Gastroesophageal sphincter (tissue), 4 donors: ENCODE measurements around the gene NABP1. TPM values are rescaled to one million over a fixed set of nuclear protein-coding genes. Genes with fewer than 3 reads are reported as not detected.

Source experiments
- ATAC-seq: fragments of 150-250 bp; one replicate; pipeline ENCODE4 v1.9.1; 2016; ENCODE audit warnings: mild to moderate bottlenecking, moderate library complexity
- H3K27ac ChIP-seq, 4 donors: fragments of 200-600 bp; sonication (generic) in 3 of 4; 1 replicate in 3 of 4; 2 replicates in 1 of 4; pipeline ENCODE4 v1.5.1; 2016 to 2019
- H3K27me3 ChIP-seq: fragments of 200-600 bp; sonication (generic); one replicate; pipeline ENCODE4 v1.5.1; 2019
- H3K36me3 ChIP-seq, 2 donors: fragments of 200-600 bp; sonication (generic); one replicate each; pipeline ENCODE4 v1.5.1; 2019; ENCODE audit warnings: control low read depth in 1 of 2
- H3K4me1 ChIP-seq, 3 donors: fragments of 200-600 bp; sonication (generic); 1 replicate in 2 of 3; 2 replicates in 1 of 3; pipeline ENCODE4 v1.5.1; 2016 to 2019; ENCODE audit warnings: control low read depth in 2 of 3
- H3K4me3 ChIP-seq, 2 donors: fragments of 200-600 bp; sonication (generic); one replicate each; pipeline ENCODE4 v1.5.1; 2019; ENCODE audit warnings: mild to moderate bottlenecking in 1 of 2, moderate library complexity in 1 of 2
- H3K9me3 ChIP-seq, 3 donors: fragments of 200-600 bp; sonication (generic); one replicate each; pipeline ENCODE4 v1.5.1; 2017 to 2019; ENCODE audit warnings: control low read depth in 2 of 3
- CTCF ChIP-seq, 4 experiments: fragments of 200-600 bp in 2 of 4; fragments of 450-650 bp in 2 of 4; sonication (generic) in 1 of 4; IDR thresholded peaks; one replicate each; pipeline ENCODE4 v1.5.1; 2017 to 2019; ENCODE audit warnings: antibody characterized with exemption in 4 of 4, mild to moderate bottlenecking in 2 of 4, moderate library complexity in 2 of 4
- EP300 ChIP-seq: sonication (generic); formaldehyde crosslinking; IDR thresholded peaks from one replicate; pipeline ENCODE4 v1.6.1; 2017; ENCODE audit warnings: antibody characterized with exemption, mild to moderate bottlenecking
- POLR2A ChIP-seq, 2 donors: fragments of 450-650 bp; IDR thresholded peaks; one replicate each; pipeline ENCODE4 v1.6.1; 2017; ENCODE audit warnings: antibody characterized with exemption in 2 of 2, mild to moderate bottlenecking in 2 of 2, moderate library complexity in 1 of 2
- POLR2AphosphoS5 ChIP-seq: sonication (generic); formaldehyde crosslinking; IDR thresholded peaks from one replicate; pipeline ENCODE4 v1.6.1; 2017; ENCODE audit warnings: antibody characterized with exemption
- WGBS, 2 donors: methylation state at CpG; one replicate each; pipeline ENCODE4 v1.1.5; 2018; ENCODE audit warnings: low coverage in 1 of 2; 5-methylcytosine and 5-hydroxymethylcytosine counted together
- total RNA-seq, 4 donors: library from RNA; depleted of rRNA; stranded (reverse); fragments of >200 nt; gene quantifications; one replicate each; pipeline ENCODE4 v1.1.0, GENCODE V29; 2016

Gene NABP1
- total RNA-seq, 4 donors from 2014 or later: 2.8 to 30.7 (median 7.9) TPM

GRCh38 chr2:191682126-191682525 lies 4.2 kb downstream of the NABP1 start:
- H3K36me3 ChIP-seq: peaks cover 0 to 40% of the 10 kb centered on the region in 2 donors
- no peak overlapping the region for H3K4me3 ChIP-seq
- ATAC-seq: no peak
- no peaks in the 10 kb centered on the region for H3K9me3 ChIP-seq
- H3K27me3 ChIP-seq: no peaks in the 10 kb centered on the region
- no peak for TF ChIP-seq POLR2AphosphoS5
- TF ChIP-seq CTCF (IDR thresholded peaks at IDR 0.05): no peak
- TF ChIP-seq POLR2A (IDR thresholded peaks at IDR 0.05): no peak
- no peak for TF ChIP-seq EP300
- H3K4me1 ChIP-seq: peaks cover 0 to 22% (median 0%) of the 10 kb centered on the region in 3 donors
- WGBS, 2 donors: 96 to 99% methylated on average over 6 of the region's 6 CpGs
- no peak overlapping the region for H3K27ac ChIP-seq

- Histone ChIP-seq H3K4me3 (no peak overlapping the region), H3K36me3 (peaks cover 0 to 45% of the 10 kb centered on the region in 2 donors), H3K4me1 (peaks cover 0 to 11% (median 0%) of the 10 kb centered on the region in 3 donors), H3K27me3 (no peaks in the 10 kb centered on the region), H3K27ac (no peak overlapping the region), H3K9me3 (no peaks in the 10 kb centered on the region)
- no peak for TF ChIP-seq EP300
- no peak for TF ChIP-seq CTCF (IDR thresholded peaks at IDR 0.05)
- no peak for TF ChIP-seq POLR2AphosphoS5
- no peak for TF ChIP-seq POLR2A (IDR thresholded peaks at IDR 0.05)
- WGBS, 2 donors: 55 to 73% methylated on average over 2 of the region's 2 CpGs
- no peak for ATAC-seq
Measured at GRCh38 chr2:191686066-191686465, 8.1 kb downstream of the NABP1 start.

- Histone ChIP-seq H3K27ac (no peak overlapping the region), H3K4me1 (peaks cover 0 to 11% (median 3%) of the 10 kb centered on the region in 3 donors), H3K36me3 (peaks cover 0 to 45% of the 10 kb centered on the region in 2 donors), H3K4me3 (no peak overlapping the region), H3K27me3 (no peaks in the 10 kb centered on the region), H3K9me3 (no peaks in the 10 kb centered on the region)
- 57 to 85% methylated on average over 1 of the region's 1 CpG for WGBS, 2 donors
- no peak for ATAC-seq
- TF ChIP-seq POLR2AphosphoS5 (no peak), POLR2A (IDR thresholded peaks at IDR 0.05) (no peak), CTCF (IDR thresholded peaks at IDR 0.05) (no peak), EP300 (no peak)
Measured at GRCh38 chr2:191686729-191687128, 8.8 kb downstream of the NABP1 start.

GRCh38 chr2:191687867-191688266 lies 9.9 kb downstream of the NABP1 start:
- Histone ChIP-seq H3K9me3 (no peaks in the 10 kb centered on the region), H3K27me3 (peaks cover 7% of the 10 kb centered on the region), H3K36me3 (peaks cover 0 to 37% of the 10 kb centered on the region in 2 donors), H3K27ac (no peak overlapping the region), H3K4me1 (peaks cover 0 to 11% (median 3%) of the 10 kb centered on the region in 3 donors), H3K4me3 (no peak overlapping the region)
- no peak for ATAC-seq
- WGBS, 2 donors: 79 to 88% methylated on average over 2 to 5 of the region's 6 CpGs
- TF ChIP-seq EP300 (no peak), POLR2A (IDR thresholded peaks at IDR 0.05) (no peak), POLR2AphosphoS5 (no peak), CTCF (IDR thresholded peaks at IDR 0.05) (no peak)

- 68 to 78% methylated on average over 2 of the region's 2 CpGs for WGBS, 2 donors
- ATAC-seq: peak; percentile 65
Measured at GRCh38 chr2:191688934-191689695, 11.2 kb downstream of the NABP1 start.

More at GRCh38 chr2:191688934-191689695, 11.2 kb downstream of the NABP1 start:
- H3K4me3 ChIP-seq: no peak overlapping the region
- TF ChIP-seq POLR2A (IDR thresholded peaks at IDR 0.05) (no peak), CTCF (IDR thresholded peaks at IDR 0.05) (no peak), EP300 (no peak), POLR2AphosphoS5 (no peak)
- peaks cover 0 to 11% (median 3%) of the 10 kb centered on the region in 3 donors for H3K4me1 ChIP-seq
- H3K27me3 ChIP-seq: peaks cover 16% of the 10 kb centered on the region
- peaks cover 0 to 29% of the 10 kb centered on the region in 2 donors for H3K36me3 ChIP-seq
- no peaks in the 10 kb centered on the region for H3K9me3 ChIP-seq
- no peak overlapping the region for H3K27ac ChIP-seq
